Measurements from ENCODE around the gene NAP1L5.
A peak's percentile ranks its signal among the peaks of the same experiment; 100 is the strongest.

The NAP1L5 gene

GRCh38 chr4:88705223-88705622 is 7.6 kb upstream of the NAP1L5 start:
- in situ Hi-C loops (cut with HindIII; ENCODE audit: low sequenced_read_pairs): no loop called here
- H3K4me3 ChIP-seq (ENCODE audit: low read depth, low read length): no peak overlapping the region
- TF ChIP-seq CTCF (IDR thresholded peaks at IDR 0.05; ENCODE audit: low read depth, low read length): no peak
- DNase-seq (ENCODE audit: low read depth, low spot score): no peak

GRCh38 chr4:88702782-88703181 is 5.2 kb upstream of the NAP1L5 start:
- no peak for TF ChIP-seq CTCF (IDR thresholded peaks at IDR 0.05; ENCODE audit: low read depth, low read length)
- H3K4me3 ChIP-seq (ENCODE audit: low read depth, low read length): no peak overlapping the region
- in situ Hi-C loops (cut with HindIII; ENCODE audit: low sequenced_read_pairs): no loop called here
- no peak for DNase-seq (ENCODE audit: low read depth, low spot score)

- in situ Hi-C loops (cut with HindIII; ENCODE audit: low sequenced_read_pairs): no loop called here
- no peak overlapping the region for H3K4me3 ChIP-seq (ENCODE audit: low read depth, low read length)
- DNase-seq (ENCODE audit: low read depth, low spot score): no peak
- no peak for TF ChIP-seq CTCF (IDR thresholded peaks at IDR 0.05; ENCODE audit: low read depth, low read length)
These were observed 890 bp upstream of the NAP1L5 start for GRCh38 chr4:88698519-88698918.

GRCh38 chr4:88697141-88697540 is 488 bp downstream of the NAP1L5 start:
- in situ Hi-C loops (cut with HindIII; ENCODE audit: low sequenced_read_pairs): no loop called here

GRCh38 chr4:88696630-88697029 is 999 bp downstream of the NAP1L5 start:
- no peak for DNase-seq (ENCODE audit: low read depth, low spot score)
- TF ChIP-seq CTCF (IDR thresholded peaks at IDR 0.05; ENCODE audit: low read depth, low read length): no peak
- peak overlapping the region; percentile 70 for H3K4me3 ChIP-seq (ENCODE audit: low read depth, low read length)
- in situ Hi-C loops (cut with HindIII; ENCODE audit: low sequenced_read_pairs): no loop called here

More at GRCh38 chr4:88697141-88697540, 488 bp downstream of the NAP1L5 start:
- no peak for TF ChIP-seq CTCF (IDR thresholded peaks at IDR 0.05; ENCODE audit: low read depth, low read length)
- H3K4me3 ChIP-seq (ENCODE audit: low read depth, low read length): peak overlapping the region; percentile 70
- DNase-seq (ENCODE audit: low read depth, low spot score): peak; percentile 36

GRCh38 chr4:88693792-88694191 is 3.8 kb downstream of the NAP1L5 start:
- no peak for DNase-seq (ENCODE audit: low read depth, low spot score)
- H3K4me3 ChIP-seq (ENCODE audit: low read depth, low read length): no peak overlapping the region
- in situ Hi-C loops (cut with HindIII; ENCODE audit: low sequenced_read_pairs): no loop called here
- TF ChIP-seq CTCF (IDR thresholded peaks at IDR 0.05; ENCODE audit: low read depth, low read length): no peak

GRCh38 chr4:88690355-88690754 is 7.3 kb downstream of the NAP1L5 start:
- no peak for TF ChIP-seq CTCF (IDR thresholded peaks at IDR 0.05; ENCODE audit: low read depth, low read length)
- in situ Hi-C loops (cut with HindIII; ENCODE audit: low sequenced_read_pairs): no loop called here

More at GRCh38 chr4:88690355-88690754, 7.3 kb downstream of the NAP1L5 start:
- DNase-seq (ENCODE audit: low read depth, low spot score): no peak
- H3K4me3 ChIP-seq (ENCODE audit: low read depth, low read length): no peak overlapping the region
